ENCODE measurements around the gene RDH5.

DNA sequence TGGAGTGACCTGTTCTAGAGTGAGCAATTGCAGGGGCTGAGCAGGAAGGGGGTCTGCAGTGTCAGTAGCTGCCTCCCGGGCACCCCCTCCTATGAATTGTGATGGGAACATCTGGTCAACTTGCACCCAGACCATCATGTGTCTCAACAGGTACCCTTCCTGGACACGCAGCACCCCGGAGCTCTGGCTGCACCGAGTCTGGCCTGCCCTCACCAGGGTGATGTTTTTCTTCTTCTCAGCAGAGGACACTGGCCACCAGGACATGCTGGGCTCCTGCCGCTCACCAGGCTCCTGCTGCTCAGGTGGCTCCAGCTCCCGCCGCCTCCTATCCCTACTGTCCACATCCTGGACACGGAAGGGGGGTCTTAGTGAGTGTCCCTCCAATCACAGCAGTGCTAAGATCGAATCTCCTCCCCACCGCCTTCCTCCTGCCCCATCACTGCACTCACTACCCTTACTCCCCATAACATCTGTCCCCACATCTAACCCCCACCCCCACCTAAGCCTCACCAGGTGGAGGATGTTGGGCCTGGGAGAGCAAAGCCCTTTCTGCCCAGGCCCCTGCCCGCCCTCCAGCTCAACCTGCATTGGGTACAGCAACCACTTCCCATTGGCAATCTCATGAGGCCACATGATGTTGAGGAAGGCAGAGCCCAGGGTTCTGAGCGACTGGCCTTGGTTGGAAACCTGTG is 27.4 kb upstream of the RDH5 start:
- TF ChIP-seq, protein P1, sequence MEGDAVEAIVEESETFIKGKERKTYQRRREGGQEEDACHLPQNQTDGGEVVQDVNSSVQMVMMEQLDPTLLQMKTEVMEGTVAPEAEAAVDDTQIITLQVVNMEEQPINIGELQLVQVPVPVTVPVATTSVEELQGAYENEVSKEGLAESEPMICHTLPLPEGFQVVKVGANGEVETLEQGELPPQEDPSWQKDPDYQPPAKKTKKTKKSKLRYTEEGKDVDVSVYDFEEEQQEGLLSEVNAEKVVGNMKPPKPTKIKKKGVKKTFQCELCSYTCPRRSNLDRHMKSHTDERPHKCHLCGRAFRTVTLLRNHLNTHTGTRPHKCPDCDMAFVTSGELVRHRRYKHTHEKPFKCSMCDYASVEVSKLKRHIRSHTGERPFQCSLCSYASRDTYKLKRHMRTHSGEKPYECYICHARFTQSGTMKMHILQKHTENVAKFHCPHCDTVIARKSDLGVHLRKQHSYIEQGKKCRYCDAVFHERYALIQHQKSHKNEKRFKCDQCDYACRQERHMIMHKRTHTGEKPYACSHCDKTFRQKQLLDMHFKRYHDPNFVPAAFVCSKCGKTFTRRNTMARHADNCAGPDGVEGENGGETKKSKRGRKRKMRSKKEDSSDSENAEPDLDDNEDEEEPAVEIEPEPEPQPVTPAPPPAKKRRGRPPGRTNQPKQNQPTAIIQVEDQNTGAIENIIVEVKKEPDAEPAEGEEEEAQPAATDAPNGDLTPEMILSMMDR (IDR thresholded peaks at IDR 0.05), result no peak
- TF ChIP-seq POLR2A (IDR thresholded peaks at IDR 0.05) (no peak), POLR2AphosphoS5 (IDR thresholded peaks at IDR 0.05) (no peak), EP300 (IDR thresholded peaks at IDR 0.05) (no peak)

All from suprapubic skin (tissue), 4 donors.